Measurements from ENCODE around the gene ALOX15B. TPM values are rescaled to one million over a fixed set of nuclear protein-coding genes. Genes with fewer than 3 reads are reported as not detected.

Gene ALOX15B
- total RNA-seq, 6 experiments from 2014 or later: not detected

GRCh38 chr17:8063761-8064534, 25.1 kb downstream of the ALOX15B start:
- no peaks in the 10 kb centered on the region for H3K36me3 Mint-ChIP-seq (ENCODE audit: low read depth)
- H3K4me1 Mint-ChIP-seq (ENCODE audit: low read depth): peaks cover 10% of the 10 kb centered on the region
- no peak overlapping the region for H3K4me3 Mint-ChIP-seq
- DNase-seq: no peak
- H3K9me3 Mint-ChIP-seq: no peaks in the 10 kb centered on the region
- no peak overlapping the region for H3K27ac Mint-ChIP-seq
- TF ChIP-seq CTCF (IDR thresholded peaks at IDR 0.05): no peak
- H3K27me3 Mint-ChIP-seq (ENCODE audit: insufficient read depth): peaks cover 54% of the 10 kb centered on the region

- no peaks in the 10 kb centered on the region for H3K36me3 Mint-ChIP-seq (ENCODE audit: low read depth)
- no peaks in the 10 kb centered on the region for H3K9me3 Mint-ChIP-seq
- peaks cover 10% of the 10 kb centered on the region for H3K4me1 Mint-ChIP-seq (ENCODE audit: low read depth)
- no peak overlapping the region for H3K27ac Mint-ChIP-seq
- no peak for DNase-seq
- H3K4me3 Mint-ChIP-seq: no peak overlapping the region
- H3K27me3 Mint-ChIP-seq (ENCODE audit: insufficient read depth): peaks cover 53% of the 10 kb centered on the region
- TF ChIP-seq CTCF (IDR thresholded peaks at IDR 0.05): no peak
Observed at GRCh38 chr17:8064561-8065019, 25.7 kb downstream of the ALOX15B start.

- Mint-ChIP-seq H3K27me3 (ENCODE audit: insufficient read depth) (peaks cover 61% of the 10 kb centered on the region), H3K9me3 (no peaks in the 10 kb centered on the region), H3K27ac (no peak overlapping the region), H3K4me3 (no peak overlapping the region), H3K4me1 (ENCODE audit: low read depth) (peaks cover 9% of the 10 kb centered on the region), H3K36me3 (ENCODE audit: low read depth) (no peaks in the 10 kb centered on the region)
- TF ChIP-seq CTCF (IDR thresholded peaks at IDR 0.05): no peak
- no peak for DNase-seq
Observed at GRCh38 chr17:8066841-8067775, 28.2 kb downstream of the ALOX15B start.

- no peak for DNase-seq
- Mint-ChIP-seq H3K36me3 (ENCODE audit: low read depth) (no peaks in the 10 kb centered on the region), H3K4me1 (ENCODE audit: low read depth) (peaks cover 8% of the 10 kb centered on the region), H3K4me3 (no peak overlapping the region), H3K27me3 (ENCODE audit: insufficient read depth) (peaks cover 62% of the 10 kb centered on the region), H3K9me3 (no peaks in the 10 kb centered on the region), H3K27ac (no peak overlapping the region)
- no peak for TF ChIP-seq CTCF (IDR thresholded peaks at IDR 0.05)
Observed at GRCh38 chr17:8067806-8068205, 28.9 kb downstream of the ALOX15B start.

GRCh38 chr17:8068736-8069586, 30.1 kb downstream of the ALOX15B start:
- H3K36me3 Mint-ChIP-seq (ENCODE audit: low read depth): no peaks in the 10 kb centered on the region
- no peak overlapping the region for H3K27ac Mint-ChIP-seq
- no peak for TF ChIP-seq CTCF (IDR thresholded peaks at IDR 0.05)
- H3K27me3 Mint-ChIP-seq (ENCODE audit: insufficient read depth): peaks cover 64% of the 10 kb centered on the region
- DNase-seq: no peak
- H3K4me3 Mint-ChIP-seq: no peak overlapping the region
- H3K4me1 Mint-ChIP-seq (ENCODE audit: low read depth): peaks cover 14% of the 10 kb centered on the region
- H3K9me3 Mint-ChIP-seq: no peaks in the 10 kb centered on the region
